Chondrocyte (in vitro differentiated cells): ENCODE results near the gene SDK2. TPM values are rescaled to one million over a fixed set of nuclear protein-coding genes. Genes with fewer than 3 reads are reported as not detected.
"Not testable (repeated sequence)": the region's sequence is repeated elsewhere in the genome, so short reads cannot be mapped to it uniquely, and the experiment has no call there.

ENCODE experiments used
- DNase-seq: peaks from one replicate; pipeline ENCODE4 v3.0.0; 2021; ENCODE audit warnings: mixed read lengths, low spot score
- H3K27ac Mint-ChIP-seq: one replicate; pipeline ENCODE4 v1.8.0; 2021; ENCODE audit warnings: mild to moderate bottlenecking, moderate library complexity, mixed read lengths; ENCODE audit not compliant: unreplicated experiment
- H3K27me3 Mint-ChIP-seq: 2 replicates; pipeline ENCODE4 v1.8.0; 2021; ENCODE audit warnings: low read depth, mixed read lengths
- H3K36me3 Mint-ChIP-seq: 2 replicates; pipeline ENCODE4 v1.8.0; 2021; ENCODE audit warnings: low read depth, mixed read lengths
- H3K4me1 Mint-ChIP-seq: 2 replicates; pipeline ENCODE4 v1.8.0; 2021; ENCODE audit warnings: low read depth, mild to moderate bottlenecking, mixed read lengths
- H3K4me3 Mint-ChIP-seq: one replicate; pipeline ENCODE4 v1.8.0; 2021; ENCODE audit warnings: mild to moderate bottlenecking, moderate library complexity, mixed read lengths; ENCODE audit not compliant: unreplicated experiment
- H3K9me3 Mint-ChIP-seq: 2 replicates; pipeline ENCODE4 v1.8.0; 2021; ENCODE audit warnings: low read depth, mixed read lengths
- total RNA-seq: library from RNA; stranded (reverse); gene quantifications from 3 replicates; pipeline ENCODE4 v1.2.1, GENCODE V29; 2021
- TF ChIP-seq, protein P1 (sequence below): fragments of 200-600 bp; sonication (generic); IDR thresholded peaks from 2 replicates; pipeline ENCODE4 v1.5.0; 2021; ENCODE audit warnings: antibody characterized with exemption, mild to moderate bottlenecking, moderate library complexity

The SDK2 gene
- total RNA-seq, 1 donor from 2014 or later = 15.8 TPM

DNA sequence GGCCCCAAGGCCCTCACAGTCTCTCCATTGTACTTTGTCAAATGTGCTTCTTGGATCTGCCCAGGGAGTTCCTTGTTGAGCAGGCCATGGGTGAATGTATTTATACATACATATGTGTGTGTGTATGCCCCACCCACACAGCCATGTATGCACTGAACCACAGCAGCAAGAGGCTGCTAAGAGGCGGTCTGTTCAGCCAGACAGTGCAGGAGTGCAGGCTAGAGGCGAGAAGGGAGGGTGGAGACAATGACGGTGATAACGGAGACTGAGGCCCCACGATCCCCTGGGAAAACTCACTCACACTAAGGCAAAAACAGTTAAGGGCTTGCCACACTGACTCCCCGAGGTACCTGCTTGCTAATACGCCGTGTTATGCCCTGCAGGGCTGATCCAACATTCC, 181.4 kb downstream of the SDK2 start:
- Mint-ChIP-seq H3K36me3 (no peaks in the 10 kb centered on the region), H3K27ac (no peak overlapping the region), H3K4me3 (no peak overlapping the region), H3K9me3 (peaks cover 5% of the 10 kb centered on the region), H3K4me1 (no peaks in the 10 kb centered on the region), H3K27me3 (no peaks in the 10 kb centered on the region)
- DNase-seq = no peak
- TF ChIP-seq, protein P1, sequence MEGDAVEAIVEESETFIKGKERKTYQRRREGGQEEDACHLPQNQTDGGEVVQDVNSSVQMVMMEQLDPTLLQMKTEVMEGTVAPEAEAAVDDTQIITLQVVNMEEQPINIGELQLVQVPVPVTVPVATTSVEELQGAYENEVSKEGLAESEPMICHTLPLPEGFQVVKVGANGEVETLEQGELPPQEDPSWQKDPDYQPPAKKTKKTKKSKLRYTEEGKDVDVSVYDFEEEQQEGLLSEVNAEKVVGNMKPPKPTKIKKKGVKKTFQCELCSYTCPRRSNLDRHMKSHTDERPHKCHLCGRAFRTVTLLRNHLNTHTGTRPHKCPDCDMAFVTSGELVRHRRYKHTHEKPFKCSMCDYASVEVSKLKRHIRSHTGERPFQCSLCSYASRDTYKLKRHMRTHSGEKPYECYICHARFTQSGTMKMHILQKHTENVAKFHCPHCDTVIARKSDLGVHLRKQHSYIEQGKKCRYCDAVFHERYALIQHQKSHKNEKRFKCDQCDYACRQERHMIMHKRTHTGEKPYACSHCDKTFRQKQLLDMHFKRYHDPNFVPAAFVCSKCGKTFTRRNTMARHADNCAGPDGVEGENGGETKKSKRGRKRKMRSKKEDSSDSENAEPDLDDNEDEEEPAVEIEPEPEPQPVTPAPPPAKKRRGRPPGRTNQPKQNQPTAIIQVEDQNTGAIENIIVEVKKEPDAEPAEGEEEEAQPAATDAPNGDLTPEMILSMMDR = no peak

DNA sequence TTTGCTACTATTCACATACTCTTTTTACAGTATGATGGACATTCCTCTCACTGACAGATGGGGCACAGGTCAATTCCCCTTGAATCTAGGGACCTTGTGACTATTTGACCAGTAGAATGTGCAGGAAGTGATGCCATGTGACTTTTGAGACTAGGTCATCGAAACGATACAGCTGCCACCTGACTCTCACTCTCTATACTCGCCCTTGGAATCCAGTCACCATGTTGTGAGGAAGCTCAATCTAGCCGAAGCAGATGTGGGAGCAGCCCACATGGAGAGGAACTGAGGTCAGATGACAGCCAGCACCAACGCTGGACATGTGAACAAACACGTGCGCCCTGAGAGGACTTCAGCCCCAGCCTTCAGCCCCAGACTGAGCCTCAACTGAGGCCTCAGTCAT, 184.3 kb downstream of the SDK2 start:
- H3K27me3 Mint-ChIP-seq = no peaks in the 10 kb centered on the region
- H3K36me3 Mint-ChIP-seq = peaks cover 1% of the 10 kb centered on the region
- TF ChIP-seq, protein P1 = no peak
- no peak overlapping the region for H3K4me3 Mint-ChIP-seq
- H3K9me3 Mint-ChIP-seq = peaks cover 5% of the 10 kb centered on the region
- H3K4me1 Mint-ChIP-seq = no peaks in the 10 kb centered on the region
- no peak for DNase-seq
- H3K27ac Mint-ChIP-seq = no peak overlapping the region

DNA sequence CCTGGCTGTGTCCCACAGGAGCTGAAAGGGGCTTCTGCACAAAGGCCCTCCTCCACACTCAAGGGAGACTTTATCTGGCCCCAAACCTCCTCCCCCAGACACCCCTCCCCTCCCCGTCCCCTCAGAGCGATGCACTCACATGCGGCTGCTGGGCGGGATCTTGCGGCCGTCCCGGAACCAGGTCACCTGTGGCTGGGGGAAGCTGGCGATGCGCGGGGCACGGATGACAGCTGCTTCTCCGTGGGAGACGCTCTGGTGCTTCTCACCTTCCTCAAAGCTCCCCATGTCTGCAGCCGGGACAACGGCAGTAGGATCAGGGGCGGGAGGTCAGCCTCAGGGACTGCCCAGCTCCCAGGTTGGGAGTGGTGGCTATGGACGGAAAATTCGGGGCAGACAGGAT, 188.5 kb downstream of the SDK2 start:
- DNase-seq = no peak
- H3K4me1 Mint-ChIP-seq = no peaks in the 10 kb centered on the region
- H3K27ac Mint-ChIP-seq = no peak overlapping the region
- no peaks in the 10 kb centered on the region for H3K27me3 Mint-ChIP-seq
- TF ChIP-seq, protein P1 = no peak
- H3K36me3 Mint-ChIP-seq = peaks cover 9% of the 10 kb centered on the region
- H3K4me3 Mint-ChIP-seq = no peak overlapping the region
- H3K9me3 Mint-ChIP-seq = peaks cover 10% of the 10 kb centered on the region

DNA sequence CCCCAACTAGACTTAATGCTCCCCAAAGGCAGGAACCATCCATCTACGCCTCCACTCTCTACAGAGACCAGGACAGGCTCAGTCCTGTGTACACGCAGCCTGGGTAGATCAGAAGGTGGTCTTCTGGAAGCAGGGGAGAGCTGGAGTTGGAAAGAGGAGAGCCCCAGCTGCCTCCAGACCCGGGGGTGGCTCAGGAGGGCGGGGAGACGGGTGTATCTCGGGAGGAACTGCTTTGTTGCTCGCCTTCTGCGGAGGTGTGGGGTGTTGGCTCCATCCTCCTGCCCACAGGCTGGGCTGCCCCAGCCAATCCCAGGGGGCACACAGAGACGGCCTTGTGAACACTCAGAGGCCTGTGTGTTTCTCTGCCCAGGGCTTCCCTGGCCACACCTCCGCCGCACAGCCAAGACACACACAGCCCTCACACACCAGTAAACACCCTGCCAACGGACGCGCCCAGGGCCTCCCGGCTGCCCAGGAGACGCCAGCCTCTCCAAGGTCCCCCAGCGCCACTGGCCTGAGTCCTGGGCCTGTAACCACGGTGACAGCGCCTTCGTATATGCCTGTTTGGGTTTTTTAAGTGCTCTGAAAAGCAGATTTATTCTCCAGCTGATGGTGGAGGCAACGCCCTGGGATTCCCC, 189.1 kb downstream of the SDK2 start:
- Mint-ChIP-seq H3K27me3 (no peaks in the 10 kb centered on the region), H3K36me3 (peaks cover 11% of the 10 kb centered on the region), H3K4me3 (no peak overlapping the region), H3K4me1 (no peaks in the 10 kb centered on the region), H3K9me3 (peaks cover 9% of the 10 kb centered on the region), H3K27ac (no peak overlapping the region)
- no peak for DNase-seq
- TF ChIP-seq, protein P1 = no peak

DNA sequence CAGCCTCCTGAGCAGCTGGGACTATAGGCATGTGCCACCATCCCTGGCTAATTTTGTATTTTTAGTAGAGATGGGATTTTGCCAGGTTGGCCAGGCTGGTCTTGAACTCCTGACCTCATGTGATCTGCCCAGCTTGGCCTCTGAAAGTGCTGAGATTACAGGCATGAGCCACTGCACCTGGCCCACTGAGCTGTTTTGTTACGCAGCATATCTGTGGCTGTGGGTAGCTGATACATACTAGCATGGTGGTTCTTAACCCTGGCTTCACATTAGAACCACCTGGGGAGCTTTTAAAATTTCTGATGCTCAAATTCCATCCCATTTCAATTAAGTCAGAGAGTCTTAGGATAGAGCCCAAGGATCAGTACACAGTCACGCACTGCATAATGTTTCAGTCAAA, 190.8 kb downstream of the SDK2 start:
- not testable (repeated sequence) for DNase-seq, H3K4me1 Mint-ChIP-seq, H3K27ac Mint-ChIP-seq, H3K9me3 Mint-ChIP-seq, H3K4me3 Mint-ChIP-seq, H3K27me3 Mint-ChIP-seq
- peaks cover 11% of the 10 kb centered on the region for H3K36me3 Mint-ChIP-seq

DNA sequence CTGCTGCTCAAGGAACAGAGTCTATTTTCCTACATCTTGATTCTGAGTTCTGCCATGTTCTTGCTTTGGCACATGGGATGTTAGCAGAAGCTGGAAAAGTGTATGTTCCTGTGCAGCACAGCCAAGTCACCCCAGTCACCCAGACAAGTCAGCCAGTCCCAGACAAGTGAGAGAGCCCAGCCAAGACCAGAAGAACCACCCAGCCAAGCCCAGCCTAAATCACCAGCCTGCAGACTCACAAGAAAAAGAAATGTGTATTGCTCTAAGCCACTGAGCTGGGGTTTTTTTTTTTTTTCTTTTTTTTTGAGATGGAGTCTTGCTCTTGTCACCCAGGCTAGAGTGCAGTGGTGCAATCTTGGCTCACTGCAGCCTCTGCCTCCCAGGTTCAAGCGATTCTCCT, 191.2 kb downstream of the SDK2 start:
- Mint-ChIP-seq H3K36me3 (peaks cover 11% of the 10 kb centered on the region), H3K27ac (no peak overlapping the region)

More for the DNA sequence above, 191.2 kb downstream of the SDK2 start:
- TF ChIP-seq, protein P1 = no peak
- Mint-ChIP-seq H3K9me3 (peaks cover 6% of the 10 kb centered on the region), H3K27me3 (no peaks in the 10 kb centered on the region), H3K4me3 (no peak overlapping the region), H3K4me1 (no peaks in the 10 kb centered on the region)
- no peak for DNase-seq
